ENCODE results near the gene AASDHPPT. TPM values are rescaled to one million over a fixed set of nuclear protein-coding genes. Genes with fewer than 3 reads are reported as not detected.

Gene AASDHPPT
- total RNA-seq, 1 donor from 2014 or later: 62.1 TPM

DNA sequence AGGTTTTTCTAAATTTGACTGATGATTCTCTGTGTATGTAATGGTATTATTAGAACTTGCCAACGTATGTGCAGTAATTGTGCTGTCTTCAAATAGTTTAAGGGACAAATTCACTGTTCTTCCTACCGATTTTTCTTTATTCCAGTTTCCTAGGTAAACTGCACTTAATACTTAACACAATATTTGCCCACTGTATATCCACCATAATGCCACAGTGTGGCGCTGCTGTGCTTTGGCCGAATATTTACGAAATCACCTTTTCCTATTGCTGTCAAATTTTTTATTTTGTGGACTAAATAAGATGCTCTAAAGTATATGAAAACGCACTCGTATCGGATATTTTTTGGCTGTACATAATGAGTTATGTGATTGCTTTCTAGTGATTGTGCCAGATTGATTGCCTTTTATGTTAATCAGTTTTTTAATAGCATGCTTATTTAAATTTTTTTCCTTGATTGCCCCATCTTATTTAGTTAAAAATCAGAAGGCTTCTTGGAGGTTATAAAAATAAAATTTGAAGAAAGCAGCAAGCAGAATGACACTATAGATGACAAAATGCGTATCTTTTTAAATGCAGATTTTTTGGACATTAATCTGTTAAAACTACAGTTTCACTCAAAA lies 10.5 kb downstream of the AASDHPPT start:
- H3K27ac Mint-ChIP-seq: peak overlapping the region; percentile 66
- peaks cover 36% of the 10 kb centered on the region for H3K36me3 Mint-ChIP-seq
- H3K9me3 Mint-ChIP-seq: no peaks in the 10 kb centered on the region
- peak in 1 of 2 experiments; percentile 49 for DNase-seq (ENCODE audit: low spot score in 2 of 2, unreplicated experiment in 2 of 2)
- H3K27me3 Mint-ChIP-seq (ENCODE audit: low read depth): no peaks in the 10 kb centered on the region
- H3K4me1 Mint-ChIP-seq: peaks cover 32% of the 10 kb centered on the region
- TF ChIP-seq, protein P1, sequence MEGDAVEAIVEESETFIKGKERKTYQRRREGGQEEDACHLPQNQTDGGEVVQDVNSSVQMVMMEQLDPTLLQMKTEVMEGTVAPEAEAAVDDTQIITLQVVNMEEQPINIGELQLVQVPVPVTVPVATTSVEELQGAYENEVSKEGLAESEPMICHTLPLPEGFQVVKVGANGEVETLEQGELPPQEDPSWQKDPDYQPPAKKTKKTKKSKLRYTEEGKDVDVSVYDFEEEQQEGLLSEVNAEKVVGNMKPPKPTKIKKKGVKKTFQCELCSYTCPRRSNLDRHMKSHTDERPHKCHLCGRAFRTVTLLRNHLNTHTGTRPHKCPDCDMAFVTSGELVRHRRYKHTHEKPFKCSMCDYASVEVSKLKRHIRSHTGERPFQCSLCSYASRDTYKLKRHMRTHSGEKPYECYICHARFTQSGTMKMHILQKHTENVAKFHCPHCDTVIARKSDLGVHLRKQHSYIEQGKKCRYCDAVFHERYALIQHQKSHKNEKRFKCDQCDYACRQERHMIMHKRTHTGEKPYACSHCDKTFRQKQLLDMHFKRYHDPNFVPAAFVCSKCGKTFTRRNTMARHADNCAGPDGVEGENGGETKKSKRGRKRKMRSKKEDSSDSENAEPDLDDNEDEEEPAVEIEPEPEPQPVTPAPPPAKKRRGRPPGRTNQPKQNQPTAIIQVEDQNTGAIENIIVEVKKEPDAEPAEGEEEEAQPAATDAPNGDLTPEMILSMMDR (IDR thresholded peaks at IDR 0.05; ENCODE audit: unreplicated experiment): peak; percentile 88
- H3K4me3 Mint-ChIP-seq: no peak overlapping the region

DNA sequence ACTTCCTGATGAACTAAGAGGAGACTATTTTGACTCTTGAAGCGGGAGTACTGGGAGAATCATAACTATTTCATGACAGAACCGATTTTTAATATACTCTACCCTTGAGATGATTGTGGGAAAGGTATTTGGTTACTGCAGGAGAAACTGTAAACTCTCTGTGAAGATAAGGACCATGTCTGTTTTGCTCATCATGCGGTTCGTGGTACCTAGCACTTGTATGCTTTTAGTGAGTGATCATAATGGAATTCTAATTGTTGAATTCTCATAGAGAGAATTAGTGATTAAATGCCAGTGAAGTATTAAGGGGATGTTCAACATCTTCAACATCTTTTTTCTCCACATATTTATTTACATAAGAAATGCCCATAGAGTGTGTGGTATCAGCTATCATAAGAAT lies 11.4 kb downstream of the AASDHPPT start:
- TF ChIP-seq, protein P1 (IDR thresholded peaks at IDR 0.05; ENCODE audit: unreplicated experiment): no peak
- peaks cover 38% of the 10 kb centered on the region for H3K36me3 Mint-ChIP-seq
- H3K4me3 Mint-ChIP-seq: no peak overlapping the region
- no peaks in the 10 kb centered on the region for H3K27me3 Mint-ChIP-seq (ENCODE audit: low read depth)
- H3K27ac Mint-ChIP-seq: peak overlapping the region; percentile 55
- DNase-seq (ENCODE audit: low spot score in 2 of 2, unreplicated experiment in 2 of 2): no peak
- H3K4me1 Mint-ChIP-seq: peaks cover 32% of the 10 kb centered on the region
- no peaks in the 10 kb centered on the region for H3K9me3 Mint-ChIP-seq

DNA sequence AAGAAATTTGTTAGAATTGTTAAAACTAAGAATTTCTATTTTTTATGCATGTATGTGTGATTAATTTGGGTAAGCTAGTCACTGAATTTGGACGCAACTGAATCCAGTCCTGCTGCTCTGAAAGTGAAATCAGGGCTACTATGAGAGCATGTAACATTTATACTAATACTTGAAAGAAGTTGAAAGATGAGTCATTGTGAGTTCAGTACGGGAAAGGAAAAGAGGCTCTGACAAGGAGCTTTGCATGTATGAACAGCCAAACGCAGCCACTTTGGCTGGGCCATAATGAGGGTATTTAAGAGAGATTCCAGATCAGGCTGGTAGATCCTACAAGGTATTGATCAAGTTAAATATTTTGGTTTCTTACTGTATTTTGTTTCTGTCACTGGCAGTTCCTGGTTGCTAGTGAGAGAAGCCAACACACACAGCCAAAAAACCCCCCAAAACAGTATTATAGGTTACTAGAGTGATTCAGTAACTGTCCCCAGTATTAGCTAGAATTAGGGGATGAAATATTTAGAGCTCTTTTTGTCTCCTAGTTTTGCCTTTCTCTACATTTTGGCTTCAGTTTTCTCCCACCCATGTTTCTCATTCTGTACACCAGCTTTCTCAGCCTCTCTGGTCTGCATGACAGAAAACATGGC lies 14.1 kb downstream of the AASDHPPT start:
- no peak for DNase-seq (ENCODE audit: low spot score in 2 of 2, unreplicated experiment in 2 of 2)
- TF ChIP-seq, protein P1 (IDR thresholded peaks at IDR 0.05; ENCODE audit: unreplicated experiment): no peak

DNA sequence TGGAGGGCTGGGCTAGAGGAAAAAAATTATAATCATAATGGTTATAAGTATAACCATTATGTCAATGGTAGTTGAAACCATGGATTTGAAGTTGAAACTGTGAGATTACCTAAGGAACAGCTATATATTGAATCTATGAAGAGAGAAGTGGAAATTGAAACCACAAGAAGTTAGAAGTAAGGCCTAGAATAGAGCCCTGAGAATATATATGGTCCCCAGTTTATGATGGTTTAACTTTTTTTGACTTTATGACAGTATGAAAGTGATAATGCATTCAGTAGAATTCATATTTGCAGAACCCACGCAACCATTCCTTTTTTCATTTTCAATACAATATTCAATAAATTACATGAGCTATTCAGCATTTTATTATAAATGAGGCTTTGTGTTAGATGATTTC lies 15.0 kb downstream of the AASDHPPT start:
- DNase-seq (ENCODE audit: low spot score in 2 of 2, unreplicated experiment in 2 of 2): no peak
- TF ChIP-seq, protein P1 (IDR thresholded peaks at IDR 0.05; ENCODE audit: unreplicated experiment): no peak
- Mint-ChIP-seq H3K36me3 (peaks cover 42% of the 10 kb centered on the region), H3K9me3 (no peaks in the 10 kb centered on the region), H3K27ac (no peak overlapping the region), H3K4me3 (no peak overlapping the region), H3K27me3 (ENCODE audit: low read depth) (no peaks in the 10 kb centered on the region), H3K4me1 (peaks cover 21% of the 10 kb centered on the region)

More for the DNA sequence above, 14.1 kb downstream of the AASDHPPT start:
- H3K9me3 Mint-ChIP-seq: no peaks in the 10 kb centered on the region
- H3K4me3 Mint-ChIP-seq: no peak overlapping the region
- peaks cover 36% of the 10 kb centered on the region for H3K36me3 Mint-ChIP-seq
- H3K27me3 Mint-ChIP-seq (ENCODE audit: low read depth): no peaks in the 10 kb centered on the region
- H3K27ac Mint-ChIP-seq: peak overlapping the region; percentile 65
- H3K4me1 Mint-ChIP-seq: peaks cover 26% of the 10 kb centered on the region

DNA sequence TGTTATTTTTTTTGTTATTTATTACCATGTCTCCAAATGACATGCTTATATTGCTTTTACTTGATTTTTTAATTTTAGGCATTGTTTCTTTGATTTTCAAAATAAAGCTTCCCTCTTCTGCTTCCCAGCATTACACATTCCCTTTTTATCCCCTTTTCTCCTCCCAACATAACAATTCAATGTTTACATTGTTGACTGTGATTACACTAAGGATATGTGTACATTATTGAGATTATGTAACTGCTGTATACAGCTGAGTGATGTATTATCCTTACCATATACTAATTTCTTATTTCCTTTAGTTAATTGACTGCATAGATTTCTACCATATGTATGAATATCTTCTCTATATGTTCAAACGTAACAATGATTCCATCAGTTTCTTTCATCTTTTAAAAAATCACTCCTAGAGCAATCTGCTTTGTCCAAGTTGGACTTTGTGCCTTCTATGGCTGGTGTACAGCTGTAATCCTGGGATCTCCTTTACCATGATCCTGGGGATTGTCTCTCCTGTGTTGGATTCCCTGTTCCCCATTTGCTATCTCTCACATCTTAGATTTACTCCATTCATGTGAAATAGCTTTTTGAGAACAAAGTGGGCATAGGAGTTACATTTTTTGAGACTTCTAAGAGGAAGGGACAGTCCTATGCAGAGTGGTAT lies 21.6 kb downstream of the AASDHPPT start:
- Mint-ChIP-seq H3K36me3 (peaks cover 30% of the 10 kb centered on the region), H3K27me3 (ENCODE audit: low read depth) (no peaks in the 10 kb centered on the region), H3K9me3 (peaks cover 9% of the 10 kb centered on the region), H3K4me3 (no peak overlapping the region), H3K4me1 (no peaks in the 10 kb centered on the region), H3K27ac (no peak overlapping the region)
- no peak for DNase-seq (ENCODE audit: low spot score in 2 of 2, unreplicated experiment in 2 of 2)
- TF ChIP-seq, protein P1 (IDR thresholded peaks at IDR 0.05; ENCODE audit: unreplicated experiment): no peak
